Liver (tissue), 9 donors: ENCODE data around the gene SUGCT. TPM values are rescaled to one million over a fixed set of nuclear protein-coding genes. Genes with fewer than 3 reads are reported as not detected.

Source experiments
- DNase-seq: peaks from one replicate; pipeline ENCODE4 v3.0.0-alpha.2; 2017; ENCODE audit warnings: low spot score
- H3K27ac ChIP-seq, 2 donors: one replicate each; pipeline ENCODE4 v1.7.0; 2013; ENCODE audit warnings: inconsistent platforms in 2 of 2, low read length in 2 of 2, control low read depth in 1 of 2, low read depth in 1 of 2, mild to moderate bottlenecking in 1 of 2
- H3K27me3 ChIP-seq, 4 donors: one replicate each; pipeline versions ENCODE4 v1.6.1 to v1.7.0; 2013; ENCODE audit warnings: low read length in 3 of 4, inconsistent platforms in 1 of 4, mild to moderate bottlenecking in 1 of 4, moderate library complexity in 1 of 4; ENCODE audit not compliant: control insufficient read depth in 4 of 4, insufficient read depth in 4 of 4
- H3K36me3 ChIP-seq, 4 donors: one replicate each; pipeline versions ENCODE4 v1.6.1 to v1.7.0; 2013; ENCODE audit warnings: low read length in 3 of 4, mild to moderate bottlenecking in 3 of 4, low read depth in 1 of 4, moderate library complexity in 1 of 4; ENCODE audit not compliant: control insufficient read depth in 4 of 4, insufficient read depth in 3 of 4
- H3K4me1 ChIP-seq, 4 donors: one replicate each; pipeline versions ENCODE4 v1.6.1 to v1.7.0; 2013; ENCODE audit warnings: low read length in 3 of 4, mild to moderate bottlenecking in 3 of 4, moderate library complexity in 1 of 4; ENCODE audit not compliant: control insufficient read depth in 4 of 4, insufficient read depth in 4 of 4
- H3K4me3 ChIP-seq, 3 donors: one replicate each; pipeline versions ENCODE4 v1.6.1 to v1.7.0; 2013; ENCODE audit warnings: low read length in 3 of 3, control low read depth in 1 of 3, low read depth in 1 of 3, mild to moderate bottlenecking in 1 of 3
- H3K9ac ChIP-seq, 2 donors: one replicate each; pipeline ENCODE4 v1.7.0; 2013; ENCODE audit warnings: low read length in 2 of 2, mild to moderate bottlenecking in 2 of 2, moderate library complexity in 2 of 2, control low read depth in 1 of 2, low read depth in 1 of 2
- H3K9me3 ChIP-seq, 4 donors: one replicate each; pipeline versions ENCODE4 v1.6.1 to v1.7.0; 2013; ENCODE audit warnings: low read length in 3 of 4; ENCODE audit not compliant: control insufficient read depth in 4 of 4
- EGR1 ChIP-seq, 2 donors: IDR thresholded peaks; 2 replicates each; pipeline ENCODE4 v1.6.1; 2016 to 2018; ENCODE audit warnings: antibody characterized with exemption in 2 of 2, low read depth in 2 of 2
- FOXA1 ChIP-seq: IDR thresholded peaks from 2 replicates; pipeline ENCODE4 v1.6.1; 2016; ENCODE audit warnings: antibody characterized with exemption
- FOXA2 ChIP-seq: IDR thresholded peaks from 2 replicates; pipeline ENCODE4 v1.6.1; 2016; ENCODE audit warnings: antibody characterized with exemption
- GABPA ChIP-seq, 2 donors: IDR thresholded peaks in 1 of 2; conservative IDR thresholded peaks in 1 of 2; 2 replicates each; pipeline ENCODE4 v1.6.1; 2016; ENCODE audit warnings: antibody characterized with exemption in 2 of 2, mild to moderate bottlenecking in 1 of 2, moderate library complexity in 1 of 2
- HNF4A ChIP-seq, 2 donors: conservative IDR thresholded peaks; 2 replicates each; pipeline ENCODE4 v1.6.1; 2016; ENCODE audit warnings: antibody characterized with exemption in 2 of 2, mild to moderate bottlenecking in 2 of 2
- HNF4G ChIP-seq: IDR thresholded peaks from 2 replicates; pipeline ENCODE4 v1.6.1; 2016; ENCODE audit warnings: antibody characterized with exemption
- JUND ChIP-seq, 2 donors: IDR thresholded peaks; 2 replicates each; pipeline ENCODE4 v1.6.1; 2016; ENCODE audit warnings: antibody characterized with exemption in 2 of 2
- NR2F2 ChIP-seq: IDR thresholded peaks from 2 replicates; pipeline ENCODE4 v1.6.1; 2016; ENCODE audit warnings: antibody characterized with exemption
- RAD21 ChIP-seq, 2 donors: IDR thresholded peaks; 2 replicates each; pipeline ENCODE4 v1.6.1; 2016; ENCODE audit warnings: antibody characterized with exemption in 2 of 2, mild to moderate bottlenecking in 2 of 2
- RXRA ChIP-seq, 2 donors: IDR thresholded peaks; 2 replicates each; pipeline ENCODE4 v1.6.1; 2017 to 2018; ENCODE audit warnings: antibody characterized with exemption in 2 of 2, mild to moderate bottlenecking in 1 of 2
- SP1 ChIP-seq: IDR thresholded peaks from 2 replicates; pipeline ENCODE4 v1.6.1; 2018; ENCODE audit warnings: antibody characterized with exemption, mild to moderate bottlenecking
- TAF1 ChIP-seq: conservative IDR thresholded peaks from 2 replicates; pipeline ENCODE4 v1.6.1; 2016; ENCODE audit warnings: antibody characterized with exemption, mild to moderate bottlenecking
- YY1 ChIP-seq: IDR thresholded peaks from 2 replicates; pipeline ENCODE4 v1.6.1; 2016; ENCODE audit warnings: antibody characterized with exemption, mild to moderate bottlenecking
- WGBS: extraction: QIAGEN DNeasy Blood & Tissue Kit; methylation state at CpG from one replicate; pipeline ENCODE4 v1.1.7; 2013; 5-methylcytosine and 5-hydroxymethylcytosine counted together
- polyA plus RNA-seq, 2 donors: library from polyadenylated mRNA; stranded (reverse) in 1 of 2; unstranded in 1 of 2; fragments of 200-250 nt in 1 of 2; fragments of >200 nt in 1 of 2; fragmentation: Nextera tagmentation in 1 of 2; extraction: Ambion mirVana in 1 of 2; gene quantifications; one replicate each; pipeline versions ENCODE4 v1.2.1 to v1.2.3, GENCODE V29; 2013 to 2015
- total RNA-seq, 2 donors: library from RNA; depleted of rRNA; stranded (reverse); fragments of >200 nt; gene quantifications; one replicate each; pipeline ENCODE4 v1.2.3, GENCODE V29; 2014
- TF ChIP-seq, protein P1 (sequence below): IDR thresholded peaks from 2 replicates; pipeline ENCODE4 v1.6.1; 2016; ENCODE audit warnings: antibody characterized with exemption
- TF ChIP-seq, protein P2 (sequence below): IDR thresholded peaks from 2 replicates; pipeline ENCODE4 v1.6.1; 2016; ENCODE audit warnings: antibody characterized with exemption
- TF ChIP-seq, protein P3 (sequence below): IDR thresholded peaks from 2 replicates; pipeline ENCODE4 v1.6.1; 2016; ENCODE audit warnings: antibody characterized with exemption, mild to moderate bottlenecking
- donor health status: healthy.
- donor health status: healthy.
- donor health status: healthy.
- donor health status: healthy.
- donor health status: healthy.

The SUGCT gene
- total and polyA plus RNA-seq, 4 donors, result 6.2 to 11.9 (median 9.9) TPM

DNA sequence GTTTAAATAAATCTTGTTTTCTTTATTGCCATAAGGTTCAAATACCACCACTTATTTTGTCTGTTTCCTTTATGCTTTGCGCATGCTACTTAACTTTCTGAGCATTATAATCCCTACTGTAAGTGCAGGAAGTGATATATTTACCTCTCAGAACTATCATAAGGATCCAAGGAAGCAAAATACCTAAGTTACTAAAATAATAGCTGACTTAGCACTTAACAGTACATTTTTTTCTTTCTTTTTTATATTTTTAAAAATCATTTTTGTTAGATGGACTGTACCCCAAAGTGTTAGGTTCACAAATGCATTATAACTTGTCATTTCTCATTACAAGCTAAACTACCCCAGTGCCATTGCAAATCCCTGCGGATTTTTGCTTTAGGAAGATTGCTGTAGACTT is 663.8 kb downstream of the SUGCT start (continued):
- TF ChIP-seq, protein P1, sequence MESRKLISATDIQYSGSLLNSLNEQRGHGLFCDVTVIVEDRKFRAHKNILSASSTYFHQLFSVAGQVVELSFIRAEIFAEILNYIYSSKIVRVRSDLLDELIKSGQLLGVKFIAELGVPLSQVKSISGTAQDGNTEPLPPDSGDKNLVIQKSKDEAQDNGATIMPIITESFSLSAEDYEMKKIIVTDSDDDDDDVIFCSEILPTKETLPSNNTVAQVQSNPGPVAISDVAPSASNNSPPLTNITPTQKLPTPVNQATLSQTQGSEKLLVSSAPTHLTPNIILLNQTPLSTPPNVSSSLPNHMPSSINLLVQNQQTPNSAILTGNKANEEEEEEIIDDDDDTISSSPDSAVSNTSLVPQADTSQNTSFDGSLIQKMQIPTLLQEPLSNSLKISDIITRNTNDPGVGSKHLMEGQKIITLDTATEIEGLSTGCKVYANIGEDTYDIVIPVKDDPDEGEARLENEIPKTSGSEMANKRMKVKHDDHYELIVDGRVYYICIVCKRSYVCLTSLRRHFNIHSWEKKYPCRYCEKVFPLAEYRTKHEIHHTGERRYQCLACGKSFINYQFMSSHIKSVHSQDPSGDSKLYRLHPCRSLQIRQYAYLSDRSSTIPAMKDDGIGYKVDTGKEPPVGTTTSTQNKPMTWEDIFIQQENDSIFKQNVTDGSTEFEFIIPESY, result no peak
- TF ChIP-seq TAF1 (no peak), YY1 (no peak), RXRA (IDR thresholded peaks at IDR 0.05) (no peak), SP1 (no peak)

DNA sequence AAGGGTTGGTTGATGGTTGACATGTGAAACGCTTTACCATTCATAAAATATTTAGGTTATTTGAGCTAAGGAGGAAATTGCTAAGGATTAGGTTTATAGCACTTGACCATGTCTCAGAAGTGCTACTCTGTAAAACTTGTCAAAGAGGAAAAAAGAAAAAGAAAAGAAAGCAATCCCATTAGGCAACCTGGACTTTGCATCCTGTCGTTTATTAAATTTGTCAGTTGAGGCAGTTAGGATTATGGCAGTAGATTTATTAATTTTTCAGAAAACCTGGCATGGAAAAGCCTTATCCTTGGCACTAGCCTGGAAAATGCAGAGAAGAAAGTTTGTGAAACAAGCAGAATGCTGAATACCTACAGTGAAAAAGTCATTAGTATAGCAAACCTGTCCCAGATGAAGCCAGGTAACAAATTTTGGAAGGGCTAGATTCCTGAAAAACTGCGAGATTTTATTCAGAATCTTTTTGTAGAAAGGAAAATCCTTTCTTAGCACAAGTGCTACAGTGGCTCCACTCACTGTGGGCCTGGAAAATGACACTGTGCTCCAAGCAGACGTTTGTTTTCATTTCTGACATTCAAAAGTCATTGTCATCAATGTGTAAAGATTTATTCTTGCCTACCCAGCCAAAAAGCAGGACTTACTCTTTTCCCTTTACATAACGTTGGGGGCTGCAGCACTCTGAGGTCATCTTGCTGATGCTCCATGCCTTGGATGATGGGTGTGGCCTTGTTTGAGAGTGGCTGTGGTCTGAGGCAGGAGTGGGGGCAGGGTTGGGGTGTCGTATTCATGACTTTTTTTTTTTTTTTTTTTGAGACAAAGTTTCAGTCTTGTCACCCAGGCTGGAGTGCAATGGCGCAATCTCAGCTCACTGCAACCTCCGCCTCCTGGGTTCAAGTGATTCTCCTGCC is 664.9 kb downstream of the SUGCT start:
- H3K4me1 ChIP-seq, result no peaks in the 10 kb centered on the region
- no peak for DNase-seq
- no peaks in the 10 kb centered on the region for H3K27me3 ChIP-seq
- no peaks in the 10 kb centered on the region for H3K36me3 ChIP-seq
- H3K9ac ChIP-seq, result no peak overlapping the region
- no peak overlapping the region for H3K4me3 ChIP-seq
- no peak overlapping the region for H3K27ac ChIP-seq
- 86% methylated on average over 8 of the region's 8 CpGs for WGBS
- no peak for TF ChIP-seq HNF4G
- no peak for TF ChIP-seq NR2F2
- no peak for TF ChIP-seq RAD21 (IDR thresholded peaks at IDR 0.05)
- no peak for TF ChIP-seq JUND (IDR thresholded peaks at IDR 0.05)
- no peak for TF ChIP-seq HNF4A (conservative IDR thresholded peaks at IDR 0.05)
- no peak for TF ChIP-seq SP1
- no peak for TF ChIP-seq EGR1 (IDR thresholded peaks at IDR 0.05; ENCODE audit: low read depth in 2 of 2)
- TF ChIP-seq YY1, result no peak
- TF ChIP-seq, protein P2, sequence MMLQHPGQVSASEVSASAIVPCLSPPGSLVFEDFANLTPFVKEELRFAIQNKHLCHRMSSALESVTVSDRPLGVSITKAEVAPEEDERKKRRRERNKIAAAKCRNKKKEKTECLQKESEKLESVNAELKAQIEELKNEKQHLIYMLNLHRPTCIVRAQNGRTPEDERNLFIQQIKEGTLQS, result no peak
- TF ChIP-seq, protein P3, sequence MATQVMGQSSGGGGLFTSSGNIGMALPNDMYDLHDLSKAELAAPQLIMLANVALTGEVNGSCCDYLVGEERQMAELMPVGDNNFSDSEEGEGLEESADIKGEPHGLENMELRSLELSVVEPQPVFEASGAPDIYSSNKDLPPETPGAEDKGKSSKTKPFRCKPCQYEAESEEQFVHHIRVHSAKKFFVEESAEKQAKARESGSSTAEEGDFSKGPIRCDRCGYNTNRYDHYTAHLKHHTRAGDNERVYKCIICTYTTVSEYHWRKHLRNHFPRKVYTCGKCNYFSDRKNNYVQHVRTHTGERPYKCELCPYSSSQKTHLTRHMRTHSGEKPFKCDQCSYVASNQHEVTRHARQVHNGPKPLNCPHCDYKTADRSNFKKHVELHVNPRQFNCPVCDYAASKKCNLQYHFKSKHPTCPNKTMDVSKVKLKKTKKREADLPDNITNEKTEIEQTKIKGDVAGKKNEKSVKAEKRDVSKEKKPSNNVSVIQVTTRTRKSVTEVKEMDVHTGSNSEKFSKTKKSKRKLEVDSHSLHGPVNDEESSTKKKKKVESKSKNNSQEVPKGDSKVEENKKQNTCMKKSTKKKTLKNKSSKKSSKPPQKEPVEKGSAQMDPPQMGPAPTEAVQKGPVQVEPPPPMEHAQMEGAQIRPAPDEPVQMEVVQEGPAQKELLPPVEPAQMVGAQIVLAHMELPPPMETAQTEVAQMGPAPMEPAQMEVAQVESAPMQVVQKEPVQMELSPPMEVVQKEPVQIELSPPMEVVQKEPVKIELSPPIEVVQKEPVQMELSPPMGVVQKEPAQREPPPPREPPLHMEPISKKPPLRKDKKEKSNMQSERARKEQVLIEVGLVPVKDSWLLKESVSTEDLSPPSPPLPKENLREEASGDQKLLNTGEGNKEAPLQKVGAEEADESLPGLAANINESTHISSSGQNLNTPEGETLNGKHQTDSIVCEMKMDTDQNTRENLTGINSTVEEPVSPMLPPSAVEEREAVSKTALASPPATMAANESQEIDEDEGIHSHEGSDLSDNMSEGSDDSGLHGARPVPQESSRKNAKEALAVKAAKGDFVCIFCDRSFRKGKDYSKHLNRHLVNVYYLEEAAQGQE, result no peak
- no peak for TF ChIP-seq FOXA2
- no peak for TF ChIP-seq GABPA (IDR thresholded peaks at IDR 0.05 in 1 of 2, conservative IDR thresholded peaks at IDR 0.05 in 1 of 2)
- TF ChIP-seq RXRA (IDR thresholded peaks at IDR 0.05), result no peak
- TF ChIP-seq, protein P1, result no peak
- no peak for TF ChIP-seq FOXA1
- no peaks in the 10 kb centered on the region for H3K9me3 ChIP-seq
